Measurements from ENCODE around the gene MINDY1.

DNA sequence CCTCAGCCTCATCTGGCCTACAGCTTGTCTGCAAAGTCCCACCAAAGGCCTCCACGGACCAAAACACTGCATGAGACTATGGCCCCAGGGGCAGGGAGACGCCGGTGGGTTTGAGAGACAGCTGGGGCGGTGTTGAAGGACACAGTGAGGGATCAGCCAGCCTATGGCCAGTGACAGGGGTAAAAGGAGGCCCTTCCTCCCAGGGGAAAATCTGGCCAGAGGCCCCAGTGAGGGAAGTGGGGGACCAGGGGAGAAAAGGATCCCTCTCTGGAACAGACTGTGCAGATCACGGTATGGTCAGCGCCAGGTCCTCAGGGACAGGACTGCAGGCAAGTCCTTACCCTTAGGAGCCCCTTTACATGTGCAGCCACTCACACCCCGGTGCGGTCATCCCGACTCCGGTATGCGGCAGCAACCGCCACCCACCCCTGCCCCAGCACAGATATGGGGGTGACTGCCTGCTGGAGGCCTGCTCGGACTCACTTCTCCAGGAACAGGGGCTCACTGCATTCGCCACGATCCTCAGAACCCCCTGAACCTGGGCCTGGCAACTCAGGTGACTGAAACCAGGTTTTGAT is 33.4 kb downstream of the MINDY1 start:
- no peak for TF ChIP-seq POLR2A (IDR thresholded peaks at IDR 0.05)
- TF ChIP-seq, protein P1, sequence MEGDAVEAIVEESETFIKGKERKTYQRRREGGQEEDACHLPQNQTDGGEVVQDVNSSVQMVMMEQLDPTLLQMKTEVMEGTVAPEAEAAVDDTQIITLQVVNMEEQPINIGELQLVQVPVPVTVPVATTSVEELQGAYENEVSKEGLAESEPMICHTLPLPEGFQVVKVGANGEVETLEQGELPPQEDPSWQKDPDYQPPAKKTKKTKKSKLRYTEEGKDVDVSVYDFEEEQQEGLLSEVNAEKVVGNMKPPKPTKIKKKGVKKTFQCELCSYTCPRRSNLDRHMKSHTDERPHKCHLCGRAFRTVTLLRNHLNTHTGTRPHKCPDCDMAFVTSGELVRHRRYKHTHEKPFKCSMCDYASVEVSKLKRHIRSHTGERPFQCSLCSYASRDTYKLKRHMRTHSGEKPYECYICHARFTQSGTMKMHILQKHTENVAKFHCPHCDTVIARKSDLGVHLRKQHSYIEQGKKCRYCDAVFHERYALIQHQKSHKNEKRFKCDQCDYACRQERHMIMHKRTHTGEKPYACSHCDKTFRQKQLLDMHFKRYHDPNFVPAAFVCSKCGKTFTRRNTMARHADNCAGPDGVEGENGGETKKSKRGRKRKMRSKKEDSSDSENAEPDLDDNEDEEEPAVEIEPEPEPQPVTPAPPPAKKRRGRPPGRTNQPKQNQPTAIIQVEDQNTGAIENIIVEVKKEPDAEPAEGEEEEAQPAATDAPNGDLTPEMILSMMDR (IDR thresholded peaks at IDR 0.05): no peak

All from adrenal gland (tissue), 5 donors.